GM23338 (cell line): ENCODE data around the gene ARL6IP5. TPM values are rescaled to one million over a fixed set of nuclear protein-coding genes. Genes with fewer than 3 reads are reported as not detected.
A peak's percentile ranks its signal among the peaks of the same experiment; 100 is the strongest.

ENCODE experiments used
- ATAC-seq: fragments of 200-7000 bp; cut with Tn5 transposase; 3 replicates; pipeline ENCODE4 v1.9.1; 2020
- DNase-seq: peaks from one replicate; pipeline ENCODE4 v3.0.0-alpha.2; 2015; ENCODE audit warnings: low spot score
- H2AFZ ChIP-seq: fragments of 200-600 bp; sonication (generic); 2 replicates; pipeline ENCODE4 v1.8.0; 2016; ENCODE audit warnings: antibody characterized with exemption, mild to moderate bottlenecking, moderate library complexity
- H3F3A ChIP-seq: fragments of 200-600 bp; sonication (generic); replicated peaks from 2 replicates; pipeline ENCODE4 v1.8.0; 2017; ENCODE audit warnings: antibody characterized with exemption, mixed run types, low read depth
- H3K27ac ChIP-seq: fragments of 200-600 bp; sonication (generic); 2 replicates; pipeline ENCODE4 v1.6.1; 2016; ENCODE audit warnings: low read depth
- H3K27me3 ChIP-seq: fragments of 200-600 bp; sonication (generic); 2 replicates; pipeline ENCODE4 v1.8.0; 2016; ENCODE audit warnings: mild to moderate bottlenecking, mixed run types, moderate library complexity; ENCODE audit not compliant: insufficient read depth
- H3K36me3 ChIP-seq: fragments of 200-600 bp; sonication (generic); 2 replicates; pipeline ENCODE4 v1.8.0; 2016; ENCODE audit warnings: mild to moderate bottlenecking; ENCODE audit not compliant: insufficient read depth
- H3K4me1 ChIP-seq: fragments of 200-600 bp; sonication (generic); 2 replicates; pipeline ENCODE4 v1.8.0; 2016; ENCODE audit warnings: mild to moderate bottlenecking, moderate library complexity; ENCODE audit not compliant: insufficient read depth
- H3K4me2 ChIP-seq: fragments of 200-600 bp; sonication (generic); 2 replicates; pipeline ENCODE4 v1.7.1; 2017; ENCODE audit warnings: mixed run types
- H3K4me3 ChIP-seq: fragments of 200-600 bp; sonication (generic); 2 replicates; pipeline ENCODE4 v1.6.1; 2016; ENCODE audit warnings: mixed run types
- H3K79me2 ChIP-seq: fragments of 200-600 bp; sonication (generic); replicated peaks from 2 replicates; pipeline ENCODE4 v1.8.0; 2017; ENCODE audit warnings: mild to moderate bottlenecking; ENCODE audit not compliant: insufficient read depth
- H3K9me2 ChIP-seq: fragments of 200-600 bp; sonication (generic); 2 replicates; pipeline ENCODE4 v1.8.0; 2017; ENCODE audit not compliant: insufficient read depth
- H4K20me1 ChIP-seq: fragments of 200-600 bp; sonication (generic); replicated peaks from 2 replicates; pipeline ENCODE4 v1.8.0; 2017; ENCODE audit warnings: mild to moderate bottlenecking; ENCODE audit not compliant: insufficient read depth
- H3K27ac Mint-ChIP-seq: 2 replicates; pipeline ENCODE4 v1.8.0; 2020; ENCODE audit warnings: inconsistent platforms, mild to moderate bottlenecking, moderate library complexity, mixed read lengths
- H3K27me3 Mint-ChIP-seq: 3 replicates; pipeline ENCODE4 v1.8.0; 2022; ENCODE audit warnings: low read depth, mild to moderate bottlenecking, moderate library complexity, mixed read lengths, inconsistent platforms; ENCODE audit not compliant: insufficient read depth, poor library complexity
- H3K36me3 Mint-ChIP-seq: 3 replicates; pipeline ENCODE4 v1.8.0; 2021; ENCODE audit warnings: low read depth, mild to moderate bottlenecking, inconsistent platforms, moderate library complexity, mixed read lengths
- H3K4me1 Mint-ChIP-seq: 3 replicates; pipeline ENCODE4 v1.8.0; 2020; ENCODE audit warnings: mild to moderate bottlenecking, inconsistent platforms, mixed read lengths
- H3K4me3 Mint-ChIP-seq: 3 replicates; pipeline ENCODE4 v1.8.0; 2021; ENCODE audit warnings: moderate library complexity, mild to moderate bottlenecking, inconsistent platforms, mixed read lengths
- H3K9me3 Mint-ChIP-seq: 3 replicates; pipeline ENCODE4 v1.8.0; 2020; ENCODE audit warnings: moderate library complexity, mild to moderate bottlenecking, inconsistent platforms, mixed read lengths
- CTCF ChIP-seq, 2 experiments: fragments of 200-600 bp in 1 of 2; sonication (generic) in 1 of 2; conservative IDR thresholded peaks; 2 replicates each; pipeline versions ENCODE4 v1.5.1 to v1.6.1; 2016 to 2017; ENCODE audit warnings: antibody characterized with exemption in 2 of 2, low read depth in 2 of 2, mild to moderate bottlenecking in 2 of 2, moderate library complexity in 1 of 2
- STAT1 ChIP-seq: IDR thresholded peaks from one replicate; pipeline ENCODE4 v1.6.1; 2016; ENCODE audit warnings: antibody characterized with exemption; ENCODE audit not compliant: unreplicated experiment
- ZNF114 ChIP-seq: fragments of 250-450 bp; sonication (Bioruptor Pico); IDR thresholded peaks from 2 replicates; pipeline ENCODE4 v1.5.0; 2020; ENCODE audit warnings: mild to moderate bottlenecking, moderate library complexity
- ZNF462 ChIP-seq: fragments of 250-450 bp; sonication (Bioruptor Pico); IDR thresholded peaks from 2 replicates; pipeline ENCODE4 v1.5.0; 2020; ENCODE audit warnings: mild to moderate bottlenecking, moderate library complexity
- polyA plus RNA-seq: library from polyadenylated mRNA; unstranded; fragments of >200 nt; fragmentation: Nextera tagmentation; extraction: Ambion mirVana; gene quantifications from 2 replicates; pipeline ENCODE4 v1.2.1, GENCODE V29; 2016
- total RNA-seq: library from RNA; depleted of rRNA; stranded (reverse); fragments of >200 nt; shearing (Covaris generic); gene quantifications from 2 replicates; pipeline ENCODE4 v1.2.3, GENCODE V29; 2014

Gene ARL6IP5
- total and polyA plus RNA-seq, 2 experiments from 2014 or later, result 28.8 to 39.8 TPM

GRCh38 chr3:69120879-69121464 is 36.2 kb downstream of the ARL6IP5 start:
- Histone ChIP-seq H3K27me3 (no peaks in the 10 kb centered on the region), H3K4me3 (no peak overlapping the region), H4K20me1 (no peaks in the 10 kb centered on the region), H3K27ac (no peak overlapping the region), H3K79me2 (no peaks in the 10 kb centered on the region), H3K4me1 (peaks cover 3% of the 10 kb centered on the region; the same call in 1 of the 2 replicates), H3K36me3 (no peaks in the 10 kb centered on the region), H2AFZ (no peak overlapping the region), H3F3A (no peaks in the 10 kb centered on the region), H3K9me2 (no peaks in the 10 kb centered on the region), H3K4me2 (no peak overlapping the region)
- Mint-ChIP-seq H3K36me3 (no peaks in the 10 kb centered on the region), H3K9me3 (no peaks in the 10 kb centered on the region), H3K4me3 (no peak overlapping the region), H3K27me3 (no peaks in the 10 kb centered on the region), H3K4me1 (peaks cover 2% of the 10 kb centered on the region; the same call in 2 of the 3 replicates), H3K27ac (no peak overlapping the region)
- TF ChIP-seq CTCF (conservative IDR thresholded peaks at IDR 0.05; ENCODE audit: low read depth in 2 of 2) (peak; percentile 95 to 96), ZNF114 (no peak), ZNF462 (CRISPR knock-in tag) (no peak), STAT1 (no peak)
- peak; percentile 79 for ATAC-seq
- DNase-seq, result peak; percentile 87
